Measurements from ENCODE around the gene VIM. TPM values are rescaled to one million over a fixed set of nuclear protein-coding genes. Genes with fewer than 3 reads are reported as not detected.
"Not testable (repeated sequence)": the region's sequence is repeated elsewhere in the genome, so short reads cannot be mapped to it uniquely, and the experiment has no call there.

The VIM gene
- total and polyA plus RNA-seq, 12 donors = 200 to 1,377 (median 723) TPM

GRCh38 chr10:17250736-17251135, 22.7 kb downstream of the VIM start:
- no peak overlapping the region for H3K4me3 ChIP-seq
- H3K4me1 ChIP-seq (replicated peaks in 1 of 2) = no peaks in the 10 kb centered on the region
- no peak for DNase-seq
- no peak overlapping the region for H3K27ac ChIP-seq
- TF ChIP-seq POLR2A (IDR thresholded peaks at IDR 0.05) = no peak
- TF ChIP-seq, protein P1, sequence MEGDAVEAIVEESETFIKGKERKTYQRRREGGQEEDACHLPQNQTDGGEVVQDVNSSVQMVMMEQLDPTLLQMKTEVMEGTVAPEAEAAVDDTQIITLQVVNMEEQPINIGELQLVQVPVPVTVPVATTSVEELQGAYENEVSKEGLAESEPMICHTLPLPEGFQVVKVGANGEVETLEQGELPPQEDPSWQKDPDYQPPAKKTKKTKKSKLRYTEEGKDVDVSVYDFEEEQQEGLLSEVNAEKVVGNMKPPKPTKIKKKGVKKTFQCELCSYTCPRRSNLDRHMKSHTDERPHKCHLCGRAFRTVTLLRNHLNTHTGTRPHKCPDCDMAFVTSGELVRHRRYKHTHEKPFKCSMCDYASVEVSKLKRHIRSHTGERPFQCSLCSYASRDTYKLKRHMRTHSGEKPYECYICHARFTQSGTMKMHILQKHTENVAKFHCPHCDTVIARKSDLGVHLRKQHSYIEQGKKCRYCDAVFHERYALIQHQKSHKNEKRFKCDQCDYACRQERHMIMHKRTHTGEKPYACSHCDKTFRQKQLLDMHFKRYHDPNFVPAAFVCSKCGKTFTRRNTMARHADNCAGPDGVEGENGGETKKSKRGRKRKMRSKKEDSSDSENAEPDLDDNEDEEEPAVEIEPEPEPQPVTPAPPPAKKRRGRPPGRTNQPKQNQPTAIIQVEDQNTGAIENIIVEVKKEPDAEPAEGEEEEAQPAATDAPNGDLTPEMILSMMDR (IDR thresholded peaks at IDR 0.05) = peak in 3 of 6 experiments; percentile 9 to 26 (median 18)
- H3K27me3 ChIP-seq = peaks cover 9% of the 10 kb centered on the region
- no peaks in the 10 kb centered on the region for H3K9me3 ChIP-seq (replicated peaks in 1 of 3)
- H3K36me3 ChIP-seq (replicated peaks in 1 of 2) = no peaks in the 10 kb centered on the region
- 90 to 94% (median 94%) methylated on average over 2 of the region's 2 CpGs for WGBS, 4 donors
- intact Hi-C loops (cut with DNase I) = no loop called here

DNA sequence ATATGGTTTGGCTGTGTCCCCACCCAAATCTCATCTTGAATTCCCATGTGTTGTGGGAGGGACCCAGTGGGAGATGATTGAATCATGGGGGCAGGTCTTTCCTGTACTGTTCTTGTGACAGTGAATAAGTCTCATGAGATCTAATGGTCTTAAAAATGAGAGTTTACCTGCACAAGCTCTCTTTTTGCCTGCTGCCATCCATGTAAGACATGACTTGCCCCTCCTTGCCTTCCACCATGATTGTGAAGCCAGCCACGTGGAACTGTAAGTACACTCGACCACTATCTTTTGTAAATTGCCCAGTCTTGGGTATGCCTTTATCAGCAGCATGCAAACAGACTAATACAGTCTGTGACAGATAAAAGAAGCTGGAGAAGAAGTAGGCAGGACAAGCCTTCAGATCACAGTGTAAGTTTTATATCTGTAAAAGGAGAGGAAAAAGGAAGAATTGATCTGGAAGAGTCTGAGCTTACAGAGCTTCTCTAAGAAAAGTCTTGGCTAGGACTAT, 26.6 kb downstream of the VIM start:
- H3K27me3 ChIP-seq = peaks cover 12% of the 10 kb centered on the region
- H3K4me1 ChIP-seq (replicated peaks in 1 of 2); H3K4me3 ChIP-seq; H3K9me3 ChIP-seq (replicated peaks in 1 of 3); H3K36me3 ChIP-seq (replicated peaks in 1 of 2); DNase-seq; H3K27ac ChIP-seq: not testable (repeated sequence)
- intact Hi-C loops (cut with DNase I) = loop anchor here (5.0 kb wide), 2 partner anchors 412 to 427 kb away; no protein-coding TSS in a partner anchor
- WGBS, 4 donors = 86 to 89% (median 87%) methylated on average over 2 of the region's 2 CpGs

DNA sequence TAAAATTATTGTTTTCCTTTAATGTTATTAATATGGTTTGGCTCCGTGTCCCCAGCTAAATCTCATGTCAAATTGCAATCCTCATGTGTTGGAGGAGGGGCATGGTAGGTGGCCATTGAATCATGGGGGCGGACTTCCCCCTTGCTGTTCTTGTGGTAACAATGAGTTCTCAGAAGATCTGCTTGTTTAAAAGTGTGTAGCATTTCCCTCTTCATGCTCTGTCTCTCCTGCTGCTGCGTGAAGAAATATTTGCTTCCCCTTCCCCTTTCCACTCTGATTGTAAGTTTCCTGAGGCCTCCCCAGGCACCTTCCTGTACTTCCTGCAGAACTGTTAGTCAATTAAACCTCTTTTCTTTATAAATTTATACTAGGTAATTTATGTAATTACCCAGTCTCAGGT, 27.5 kb downstream of the VIM start:
- TF ChIP-seq POLR2A (IDR thresholded peaks at IDR 0.05) = no peak
- TF ChIP-seq, protein P1 (IDR thresholded peaks at IDR 0.05) = no peak
- no peaks in the 10 kb centered on the region for H3K4me1 ChIP-seq (replicated peaks in 1 of 2)
- intact Hi-C loops (cut with DNase I) = loop anchor here (5.0 kb wide), 2 partner anchors 413 to 428 kb away; no protein-coding TSS in a partner anchor
- no peak overlapping the region for H3K27ac ChIP-seq
- H3K36me3 ChIP-seq (replicated peaks in 1 of 2) = no peaks in the 10 kb centered on the region
- no peak for DNase-seq
- H3K27me3 ChIP-seq = peaks cover 12% of the 10 kb centered on the region
- no peaks in the 10 kb centered on the region for H3K9me3 ChIP-seq (replicated peaks in 1 of 3)
- WGBS, 4 donors = 48 to 88% (median 79%) methylated on average over 3 of the region's 3 CpGs
- H3K4me3 ChIP-seq = no peak overlapping the region

DNA sequence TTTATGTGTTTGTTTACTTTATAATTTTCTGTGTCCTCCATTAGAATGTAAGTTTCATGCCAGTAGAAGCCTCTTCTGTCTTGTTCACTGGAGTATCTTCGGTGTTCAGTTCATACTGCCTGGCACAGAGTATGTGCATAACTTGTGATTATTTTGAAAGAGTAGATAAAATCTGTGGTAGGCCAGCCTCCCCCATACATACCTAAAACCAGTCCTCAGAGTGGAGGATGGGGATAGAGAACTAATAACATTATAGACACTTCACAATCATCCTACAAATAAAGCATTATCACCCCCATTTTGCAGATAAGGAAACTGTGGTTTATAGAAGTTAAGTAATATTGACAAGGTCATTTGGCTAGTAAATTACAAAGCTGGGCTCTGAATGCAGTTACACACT, 28.0 kb downstream of the VIM start:
- WGBS, 4 donors = 93 to 100% (median 96%) methylated on average over 1 of the region's 1 CpG
- Histone ChIP-seq H3K9me3 (replicated peaks in 1 of 3) (no peaks in the 10 kb centered on the region), H3K4me1 (replicated peaks in 1 of 2) (no peaks in the 10 kb centered on the region), H3K27me3 (peaks cover 12% of the 10 kb centered on the region), H3K27ac (no peak overlapping the region), H3K4me3 (no peak overlapping the region), H3K36me3 (replicated peaks in 1 of 2) (no peaks in the 10 kb centered on the region)
- intact Hi-C loops (cut with DNase I) = loop anchor here (5.0 kb wide), 2 partner anchors 414 to 429 kb away; no protein-coding TSS in a partner anchor
- TF ChIP-seq POLR2A (IDR thresholded peaks at IDR 0.05) = no peak
- TF ChIP-seq, protein P1 (IDR thresholded peaks at IDR 0.05) = no peak
- no peak for DNase-seq

DNA sequence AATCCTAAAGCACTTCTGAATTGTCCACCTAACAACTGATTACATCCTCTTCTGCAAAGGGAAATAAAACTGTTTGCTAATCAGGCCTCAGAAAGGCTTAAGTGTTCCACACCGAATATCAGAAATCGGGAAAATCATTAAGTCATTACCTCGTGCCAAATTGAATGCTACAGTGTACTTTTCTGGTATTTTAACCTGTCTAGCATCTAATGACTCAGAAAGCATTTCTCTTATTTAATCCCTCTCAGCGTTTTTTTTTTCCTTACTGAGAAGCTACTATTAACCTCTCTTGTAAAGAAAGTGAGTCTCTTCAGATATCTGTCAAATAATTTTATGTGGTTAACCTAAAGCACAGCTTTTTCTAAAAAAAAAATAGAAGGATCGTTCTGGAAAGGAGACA, 28.6 kb downstream of the VIM start:
- H3K36me3 ChIP-seq (replicated peaks in 1 of 2) = no peaks in the 10 kb centered on the region
- H3K4me1 ChIP-seq (replicated peaks in 1 of 2) = no peaks in the 10 kb centered on the region
- peaks cover 0 to under 1% (median 0%) of the 10 kb centered on the region in 3 donors for H3K9me3 ChIP-seq (replicated peaks in 1 of 3)
- H3K27me3 ChIP-seq = peaks cover 12% of the 10 kb centered on the region
- WGBS, 4 donors = 62 to 76% (median 68%) methylated on average over 5 of the region's 5 CpGs
- TF ChIP-seq, protein P1 (IDR thresholded peaks at IDR 0.05) = no peak
- TF ChIP-seq POLR2A (IDR thresholded peaks at IDR 0.05) = no peak
- H3K4me3 ChIP-seq = no peak overlapping the region
- no peak overlapping the region for H3K27ac ChIP-seq
- DNase-seq = no peak
- intact Hi-C loops (cut with DNase I) = loop anchor here (5.0 kb wide), 2 partner anchors 414 to 429 kb away; no protein-coding TSS in a partner anchor

Data from adrenal gland (tissue), 12 donors.